Stimulated activated CD8-positive, alpha-beta memory T cell treated with anti-CD3 and anti-CD28 coated beads, Interleukin-7, amount 100 ng/mL, for 48 hours (primary cell): Measurements from ENCODE around the gene DAB2.
"Not testable (repeated sequence)": the region's sequence is repeated elsewhere in the genome, so short reads cannot be mapped to it uniquely, and the experiment has no call there.

ENCODE experiments used
- DNase-seq, 2 donors: peaks; one replicate each; pipeline ENCODE4 v3.0.0-alpha.2; 2020; ENCODE audit warnings: low read depth in 1 of 2; ENCODE audit errors: extremely low read depth in 1 of 2

DAB2 gene

DNA sequence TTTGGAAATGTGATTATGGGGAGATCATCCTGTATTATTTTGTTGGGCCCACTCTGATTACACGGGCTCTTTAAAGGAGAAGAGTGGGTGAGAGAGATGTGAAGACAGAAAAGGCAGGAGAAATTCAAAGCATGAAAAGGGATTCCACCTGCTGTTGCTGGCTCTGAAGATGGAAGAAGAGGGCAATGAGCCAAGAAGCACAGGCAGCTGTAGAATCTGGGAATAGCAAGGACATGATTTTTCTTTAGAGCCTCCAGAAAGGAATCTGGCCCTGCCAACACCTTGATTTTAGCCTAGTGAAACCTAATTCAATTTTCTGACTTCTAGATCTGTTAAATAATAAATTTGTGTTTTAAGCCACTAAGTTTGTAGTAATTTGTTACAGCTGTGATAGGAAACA is 71.8 kb downstream of the DAB2 start:
- no peak for DNase-seq

- DNase-seq = no peak
These were observed 72.6 kb downstream of the DAB2 start for GRCh38 chr5:39352170-39352569.

- DNase-seq = no peak
These were observed 75.3 kb downstream of the DAB2 start for GRCh38 chr5:39349484-39349883.

DNA sequence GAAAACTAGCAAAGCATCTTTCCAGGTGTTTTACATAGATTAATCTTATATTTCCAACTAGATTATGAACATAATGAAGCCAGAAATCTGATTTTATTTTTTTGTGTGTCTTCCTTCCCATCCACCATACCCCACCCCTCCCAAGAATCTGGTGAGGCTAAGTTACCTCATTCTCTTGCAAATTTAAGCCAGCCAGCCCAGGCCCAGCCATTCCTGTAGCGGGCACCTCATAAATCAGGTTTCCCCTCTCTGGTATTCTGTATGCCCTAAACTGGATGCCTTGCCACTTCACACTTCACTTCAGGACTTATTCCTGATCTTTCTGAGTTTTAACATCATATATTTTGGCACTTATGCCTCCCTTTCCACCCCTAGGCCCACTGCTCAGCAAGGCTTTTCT is 82.3 kb downstream of the DAB2 start:
- no peak for DNase-seq

DNA sequence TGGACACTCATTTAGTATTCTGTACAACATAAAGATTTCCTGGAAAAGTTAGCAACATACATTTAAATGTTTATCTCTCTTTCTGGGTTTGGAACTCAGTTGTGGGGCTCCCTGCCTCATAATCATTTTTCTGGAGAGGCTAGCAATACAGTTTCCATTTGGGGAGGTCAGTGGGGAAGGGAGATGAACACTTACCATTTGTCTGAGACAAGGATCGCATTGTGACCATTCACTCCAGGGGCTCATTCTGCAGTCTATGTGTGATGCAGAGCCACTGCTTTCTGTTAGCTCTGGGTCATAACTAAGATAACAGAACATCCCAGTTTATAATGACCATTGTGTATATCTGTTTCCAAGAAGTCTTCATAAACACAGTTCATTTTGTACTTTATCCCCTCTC is 82.9 kb downstream of the DAB2 start:
- no peak for DNase-seq

DNA sequence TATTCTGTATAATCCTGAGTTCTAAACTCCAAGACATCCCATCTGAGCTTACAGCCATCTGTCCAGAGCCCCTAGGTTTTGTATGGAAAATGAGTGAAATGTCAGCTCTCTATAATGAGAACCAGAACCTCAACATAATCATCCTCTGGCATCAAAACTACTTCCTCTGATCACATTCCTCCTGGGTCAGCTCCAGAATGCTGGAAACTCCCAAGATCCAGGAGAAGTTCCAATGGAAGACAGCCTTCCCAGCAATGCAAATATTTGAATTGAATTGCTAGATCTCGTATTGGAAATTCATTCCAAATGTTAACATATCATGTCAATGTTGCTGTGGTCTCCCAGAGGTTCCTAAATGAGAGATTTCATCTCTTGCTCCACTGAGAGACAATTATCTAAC is 84.3 kb downstream of the DAB2 start:
- DNase-seq = no peak

DNA sequence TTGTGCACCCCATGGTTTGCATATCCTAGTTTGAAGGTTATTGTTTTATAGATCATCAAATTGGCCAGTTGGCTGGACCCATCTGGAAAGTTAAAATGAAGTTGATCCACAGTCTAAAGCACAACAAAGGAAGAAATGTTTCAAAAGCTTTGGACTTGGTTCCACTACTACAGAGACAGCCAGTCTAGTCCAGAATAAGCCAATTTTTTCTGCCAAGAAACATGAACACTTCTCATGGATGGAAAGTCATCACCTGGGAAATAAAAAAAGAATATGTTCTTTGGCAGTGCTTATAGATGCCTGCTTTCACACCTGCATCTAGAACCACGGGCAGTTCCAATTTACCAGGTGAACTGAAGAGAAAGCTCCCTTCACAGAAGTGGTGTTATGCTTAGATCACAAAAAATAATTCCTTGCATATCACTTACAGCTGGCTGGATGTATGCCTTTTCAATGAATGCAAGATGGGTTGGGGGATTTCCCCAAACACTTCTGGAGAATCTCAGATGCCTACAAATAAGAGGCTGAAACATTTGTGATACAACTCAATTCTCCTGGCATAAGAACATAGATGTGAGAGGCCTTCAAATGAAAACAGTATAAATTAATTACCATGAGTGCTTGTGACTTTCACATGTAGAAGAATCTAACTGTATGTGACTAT is 87.4 kb downstream of the DAB2 start:
- no peak for DNase-seq

GRCh38 chr5:39334296-39334695 is 90.5 kb downstream of the DAB2 start:
- DNase-seq = not testable (repeated sequence)

DNA sequence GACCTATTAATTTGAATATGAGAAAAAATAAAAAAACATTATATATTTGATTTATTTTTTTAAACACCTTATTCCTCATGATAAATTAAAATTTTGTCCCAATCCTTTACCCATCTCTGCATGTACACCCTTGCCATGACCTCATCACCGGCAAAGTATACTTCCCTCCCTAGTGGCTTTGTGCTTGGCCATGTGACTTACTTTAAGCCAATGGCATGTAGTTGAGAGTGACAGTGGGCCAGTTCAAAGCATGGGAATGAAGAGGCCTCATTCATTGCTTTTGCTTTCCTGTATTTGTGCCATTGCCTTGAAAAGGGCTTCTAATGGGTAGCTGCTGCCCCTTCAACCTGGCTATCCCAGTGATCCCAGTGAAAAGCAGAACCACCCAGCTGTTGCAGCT is 91.7 kb downstream of the DAB2 start:
- no peak for DNase-seq

DNA sequence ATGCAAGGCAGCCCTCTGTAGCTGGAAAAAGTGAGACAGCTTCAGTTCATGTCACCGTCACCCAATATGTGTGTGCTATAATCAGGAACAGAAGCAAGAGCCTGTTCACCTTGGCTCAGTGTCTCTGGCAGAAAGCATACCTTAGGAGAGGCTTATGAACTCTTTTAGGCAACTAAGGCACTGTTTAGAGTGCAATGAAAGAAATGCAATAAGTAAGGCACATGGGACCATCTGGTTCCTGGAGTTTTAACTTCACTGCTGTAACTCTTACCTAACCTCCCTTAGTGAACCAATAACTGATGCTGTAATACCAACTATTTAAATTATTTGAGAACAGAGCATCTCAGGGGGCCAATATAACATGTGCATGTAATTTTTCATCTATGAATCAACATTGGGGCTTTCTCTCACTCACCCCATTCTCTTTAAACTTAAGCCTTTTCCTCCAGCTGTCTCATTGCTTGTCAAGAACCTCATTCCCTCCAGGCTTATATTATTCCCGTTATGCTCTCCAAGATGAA is 92.9 kb downstream of the DAB2 start:
- DNase-seq = no peak

- no peak for DNase-seq
These were observed 96.0 kb downstream of the DAB2 start for GRCh38 chr5:39328731-39329130.

DNA sequence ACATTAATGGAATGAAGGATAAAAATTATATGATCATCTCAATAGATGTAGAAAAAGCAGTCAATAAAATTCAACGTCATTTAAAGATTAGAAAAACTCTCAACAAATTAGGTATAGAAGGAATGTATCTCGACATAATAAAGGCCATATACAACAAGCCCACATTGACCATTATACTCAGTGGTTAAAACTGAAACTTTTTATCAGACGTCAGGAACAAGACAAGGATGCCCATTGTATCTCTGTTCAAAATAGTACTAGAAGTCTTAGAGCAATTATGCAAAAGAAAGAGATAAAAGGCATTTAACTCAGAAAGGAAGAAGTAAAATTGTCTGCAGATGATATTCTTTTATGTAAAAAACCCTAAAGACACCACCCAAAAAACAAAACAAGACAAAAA is 101.2 kb downstream of the DAB2 start:
- DNase-seq = no peak
